Activated gamma-delta T cell treated with anti-CD3 and anti-CD28 coated beads, Interleukin-2, amount 50 U/mL, for 16 hours (primary cell): ENCODE measurements around the gene SMAD9.
"Not testable (repeated sequence)": the region's sequence is repeated elsewhere in the genome, so short reads cannot be mapped to it uniquely, and the experiment has no call there.

Source experiments
- DNase-seq: peaks from one replicate; pipeline ENCODE4 v3.0.0-alpha.2; 2020; ENCODE audit warnings: low read depth

The SMAD9 gene

GRCh38 chr13:36910545-36910944 lies 9.5 kb downstream of the SMAD9 start:
- no peak for DNase-seq

GRCh38 chr13:36907821-36908220 lies 12.2 kb downstream of the SMAD9 start:
- no peak for DNase-seq

DNA sequence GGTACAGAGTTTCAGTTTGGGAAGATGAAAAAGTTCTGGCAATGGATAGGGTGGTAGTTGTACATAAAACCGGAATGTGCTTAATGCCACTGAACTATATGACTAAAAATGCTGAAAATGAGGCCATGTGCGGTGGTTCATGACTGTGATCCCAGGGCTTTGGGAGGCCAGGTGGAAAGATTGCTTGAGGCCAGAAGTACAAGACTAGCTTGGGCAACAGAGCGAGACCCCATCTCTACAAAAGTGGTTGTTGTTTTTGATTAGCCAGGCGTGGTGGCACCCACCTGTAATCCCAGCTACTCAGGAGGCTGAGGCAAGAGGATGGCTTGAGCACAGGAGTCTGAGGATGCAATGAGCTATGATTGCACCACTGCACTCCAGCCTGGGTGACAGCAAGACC lies 12.8 kb downstream of the SMAD9 start:
- no peak for DNase-seq

- no peak for DNase-seq
Observed at GRCh38 chr13:36905944-36906343, 14.1 kb downstream of the SMAD9 start.

DNA sequence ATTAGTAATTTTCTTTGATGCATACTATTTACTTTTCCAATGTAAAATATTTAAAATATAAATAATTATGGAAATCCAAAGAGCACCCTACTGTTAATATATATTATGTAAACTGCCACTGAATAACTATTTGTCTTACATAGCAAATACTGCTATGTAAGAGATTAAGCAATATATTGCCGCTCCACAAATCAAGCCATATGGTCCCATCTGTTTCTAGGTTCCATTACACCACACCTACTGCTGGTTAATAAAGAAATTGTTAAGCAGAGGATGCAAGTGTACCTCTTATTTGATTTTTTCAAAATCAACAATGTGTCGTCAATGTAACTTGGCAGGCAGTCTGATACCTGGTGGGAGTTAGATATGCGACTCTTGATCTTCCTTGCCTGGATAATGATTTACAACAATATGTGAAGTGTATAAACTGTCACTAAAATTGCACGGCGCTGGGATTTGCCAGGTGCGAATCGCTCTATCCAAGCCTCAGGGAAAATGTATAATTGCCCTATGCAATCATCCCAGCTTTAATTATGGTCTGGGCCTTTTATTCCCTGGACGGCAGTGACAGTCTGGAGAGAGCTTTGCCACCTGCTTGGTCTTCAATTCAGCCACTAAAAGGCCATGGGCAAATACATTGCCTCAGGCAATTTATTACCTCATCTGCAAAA lies 16.0 kb downstream of the SMAD9 start:
- no peak for DNase-seq

GRCh38 chr13:36897054-36897616 lies 22.9 kb downstream of the SMAD9 start:
- no peak for DNase-seq

DNA sequence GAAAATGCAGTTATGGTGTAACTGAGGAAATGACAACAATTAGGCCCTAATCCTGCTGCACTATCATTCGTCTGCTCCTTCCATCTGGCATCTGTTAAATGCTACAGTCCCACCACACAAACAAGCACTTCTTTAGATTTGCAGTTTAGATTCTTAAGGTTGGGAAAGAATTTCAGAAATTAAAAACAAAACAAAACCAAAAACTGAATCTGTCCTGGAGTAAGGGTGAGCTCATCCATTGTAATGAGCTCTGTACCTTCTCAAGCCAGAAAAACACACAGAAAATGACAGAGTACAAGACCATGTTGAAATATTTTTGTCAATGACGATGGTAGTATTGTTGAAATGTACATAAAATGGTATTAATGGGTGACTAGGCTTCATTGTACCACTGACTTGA lies 28.3 kb downstream of the SMAD9 start:
- DNase-seq: no peak

DNA sequence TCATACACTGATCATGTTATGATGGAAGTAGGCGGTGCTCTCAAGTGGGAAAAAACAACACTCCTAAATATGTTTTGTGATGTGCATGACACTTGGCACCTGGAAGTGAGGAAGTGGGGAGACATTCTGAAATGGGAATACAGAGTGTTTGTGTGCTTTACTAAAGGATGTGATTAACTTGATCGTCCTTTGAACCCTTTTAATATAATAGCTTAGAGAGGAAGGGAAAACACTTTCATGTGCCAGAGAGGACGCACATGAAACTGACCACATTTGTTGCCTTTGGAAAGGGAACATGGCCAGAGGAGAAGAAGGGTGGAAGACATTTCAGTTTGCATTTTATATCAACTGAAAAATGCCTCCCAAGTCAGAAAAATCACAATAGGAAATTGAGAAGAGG lies 31.4 kb downstream of the SMAD9 start:
- no peak for DNase-seq

GRCh38 chr13:36887758-36888521 lies 32.1 kb downstream of the SMAD9 start:
- DNase-seq: no peak

DNA sequence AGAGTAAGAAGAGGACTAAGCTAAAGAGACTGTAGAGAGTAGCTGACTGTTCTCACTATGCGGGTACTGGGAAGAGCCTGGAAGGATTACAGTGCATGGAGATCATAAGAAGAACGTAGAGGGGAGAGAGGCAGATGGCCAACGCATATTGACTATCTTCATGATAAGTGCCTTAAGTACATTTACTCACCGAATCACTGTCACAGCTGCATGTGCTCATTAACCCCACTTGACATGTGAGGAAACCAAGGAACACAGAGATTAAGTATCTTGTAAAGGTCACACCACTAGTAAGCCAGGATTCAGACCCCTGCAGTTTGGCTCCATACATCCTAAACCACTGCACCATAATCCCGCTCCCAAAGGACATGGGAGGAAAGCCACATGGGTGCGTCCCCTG lies 34.1 kb downstream of the SMAD9 start:
- no peak for DNase-seq

- DNase-seq: no peak
Observed at GRCh38 chr13:36884235-36884634, 35.8 kb downstream of the SMAD9 start.

DNA sequence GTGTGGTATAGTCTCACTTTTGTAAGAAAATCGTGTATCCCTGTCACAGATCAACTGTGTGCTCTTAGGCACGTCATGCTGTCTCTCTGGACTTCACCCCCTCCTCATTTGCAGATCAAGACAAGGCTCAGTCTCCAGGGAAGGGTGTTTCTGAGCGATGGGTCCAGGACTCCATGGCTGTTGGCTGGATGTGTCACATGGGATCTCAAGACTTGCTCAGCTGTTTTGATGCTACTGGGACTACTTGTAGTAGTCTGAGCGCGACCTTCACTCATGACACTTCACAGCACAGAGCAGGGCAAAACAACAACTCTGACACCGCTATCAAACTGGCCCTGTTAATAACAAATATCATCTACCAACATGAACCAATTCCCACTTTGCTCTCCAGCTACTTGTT lies 36.2 kb downstream of the SMAD9 start:
- DNase-seq: no peak

DNA sequence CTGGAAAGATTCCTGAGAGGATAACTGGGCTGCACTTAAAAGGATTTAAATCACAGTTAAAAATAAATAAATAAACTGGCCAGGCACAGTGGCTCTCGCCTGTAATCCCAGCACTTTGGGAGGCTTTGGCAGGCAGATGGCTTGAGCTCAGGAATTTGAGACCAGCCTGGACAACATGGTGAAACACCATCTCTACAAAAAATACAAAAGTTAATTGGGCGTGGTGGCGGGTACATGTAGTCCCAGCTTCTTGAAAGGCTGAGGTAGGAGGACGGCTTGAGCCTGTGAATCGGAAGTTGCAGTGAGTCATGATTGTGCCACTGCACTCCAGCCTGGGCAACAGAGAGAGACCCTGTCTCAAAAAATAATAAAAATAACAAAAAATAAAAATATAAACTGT lies 36.6 kb downstream of the SMAD9 start:
- not testable (repeated sequence) for DNase-seq

DNA sequence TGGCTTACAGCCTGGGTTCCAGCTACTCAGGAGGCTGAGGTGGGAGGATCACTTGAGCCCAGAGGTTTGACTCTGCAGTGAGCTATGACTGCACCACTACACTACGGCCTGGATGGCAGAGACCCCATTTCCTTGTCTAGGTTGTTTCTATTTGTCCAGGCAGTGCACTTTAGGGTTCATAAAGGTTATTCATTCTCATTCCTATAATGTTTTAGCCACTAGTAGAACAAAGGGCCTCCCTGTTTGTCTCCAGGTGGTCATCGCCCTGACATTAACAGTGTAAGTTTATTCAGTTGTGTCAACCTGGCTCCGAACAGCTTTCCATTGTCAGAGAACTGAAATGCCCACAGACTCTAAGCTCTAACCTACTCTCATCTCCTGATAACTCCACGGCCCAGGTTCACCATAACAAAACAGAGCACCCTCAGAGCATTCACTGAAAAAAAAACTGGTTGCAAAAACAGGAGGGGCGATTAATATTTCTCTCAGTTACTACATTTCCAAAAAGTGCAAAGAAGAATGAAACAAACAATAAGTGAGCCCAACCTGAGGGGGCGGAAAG lies 37.1 kb downstream of the SMAD9 start:
- no peak for DNase-seq

- DNase-seq: no peak
Observed at GRCh38 chr13:36880961-36881360, 39.1 kb downstream of the SMAD9 start.

- no peak for DNase-seq
Observed at GRCh38 chr13:36879218-36879938, 40.7 kb downstream of the SMAD9 start.

GRCh38 chr13:36875961-36876360 lies 44.1 kb downstream of the SMAD9 start:
- no peak for DNase-seq

DNA sequence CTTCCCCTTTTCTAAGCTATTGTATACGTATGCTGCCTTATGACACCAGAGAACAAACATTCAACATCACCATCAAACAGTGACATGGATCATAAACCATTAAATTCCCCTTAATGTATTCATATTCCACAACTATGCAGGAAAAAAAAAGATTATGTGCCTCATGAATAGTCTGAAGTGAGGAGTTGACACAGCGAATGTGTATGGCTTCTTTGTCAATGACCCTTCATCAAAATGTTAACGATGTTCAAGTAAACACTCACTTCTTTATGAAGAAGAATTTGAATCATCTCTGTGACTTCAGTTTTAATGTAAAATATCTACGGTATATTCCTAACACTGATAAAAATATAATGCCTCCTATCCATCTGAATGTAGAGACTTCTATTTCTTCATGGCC lies 44.6 kb downstream of the SMAD9 start:
- DNase-seq: no peak

GRCh38 chr13:36872621-36873020 lies 47.4 kb downstream of the SMAD9 start:
- no peak for DNase-seq

GRCh38 chr13:36870050-36870692 lies 49.9 kb downstream of the SMAD9 start:
- no peak for DNase-seq

GRCh38 chr13:36866232-36866631 lies 53.8 kb downstream of the SMAD9 start:
- no peak for DNase-seq

- no peak for DNase-seq
Observed at GRCh38 chr13:36865265-36865664, 54.8 kb downstream of the SMAD9 start.
